NCI-H748 treated with DMSO at 0.1 percent for 48 hours (cell line): ENCODE measurements around the gene GPR35.
"Not testable (repeated sequence)": the region's sequence is repeated elsewhere in the genome, so short reads cannot be mapped to it uniquely, and the experiment has no call there.

ENCODE experiments used
- DNase-seq: peaks from one replicate; lab custom pipeline; 2025; lab: John Stamatoyannopoulos, UW

Gene GPR35

GRCh38 chr2:240603081-240603835 is 22.0 kb upstream of the GPR35 start:
- no peak for DNase-seq

GRCh38 chr2:240603846-240604245 is 21.4 kb upstream of the GPR35 start:
- no peak for DNase-seq

- DNase-seq, result peak; percentile 28
Measured at GRCh38 chr2:240604291-240604938, 20.9 kb upstream of the GPR35 start.

- DNase-seq, result no peak
Measured at GRCh38 chr2:240604939-240605716, 20.2 kb upstream of the GPR35 start.

GRCh38 chr2:240605867-240606743 is 19.2 kb upstream of the GPR35 start:
- no peak for DNase-seq

- DNase-seq, result no peak
Measured at GRCh38 chr2:240611601-240612210, 13.6 kb upstream of the GPR35 start.

GRCh38 chr2:240613781-240614180 is 11.5 kb upstream of the GPR35 start:
- DNase-seq, result no peak

GRCh38 chr2:240614391-240614790 is 10.9 kb upstream of the GPR35 start:
- DNase-seq, result no peak

GRCh38 chr2:240615396-240615795 is 9.9 kb upstream of the GPR35 start:
- no peak for DNase-seq

- no peak for DNase-seq
Measured at GRCh38 chr2:240615820-240616547, 9.3 kb upstream of the GPR35 start.

GRCh38 chr2:240616860-240617666 is 8.2 kb upstream of the GPR35 start:
- not testable (repeated sequence) for DNase-seq

GRCh38 chr2:240618776-240619175 is 6.5 kb upstream of the GPR35 start:
- DNase-seq, result no peak

- no peak for DNase-seq
Measured at GRCh38 chr2:240619506-240620148, 5.7 kb upstream of the GPR35 start.

- DNase-seq, result no peak
Measured at GRCh38 chr2:240620149-240620731, 5.0 kb upstream of the GPR35 start.

- DNase-seq, result no peak
Measured at GRCh38 chr2:240620859-240621258, 4.4 kb upstream of the GPR35 start.

GRCh38 chr2:240622060-240622411 is 3.2 kb upstream of the GPR35 start:
- no peak for DNase-seq

- DNase-seq, result no peak
Measured at GRCh38 chr2:240622531-240623235, 2.6 kb upstream of the GPR35 start.

- DNase-seq, result no peak
Measured at GRCh38 chr2:240623531-240624010, 1.7 kb upstream of the GPR35 start.
